Endothelial cell (in vitro differentiated cells): Measurements from ENCODE around the gene RARRES1. TPM values are rescaled to one million over a fixed set of nuclear protein-coding genes. Genes with fewer than 3 reads are reported as not detected.
A peak's percentile ranks its signal among the peaks of the same experiment; 100 is the strongest.

Experiments used
- DNase-seq: peaks from one replicate; pipeline ENCODE4 v3.0.0; 2021; ENCODE audit warnings: low spot score
- H3K27ac Mint-ChIP-seq: one replicate; pipeline ENCODE4 v1.8.0; 2021; ENCODE audit warnings: mixed read lengths, inconsistent platforms; ENCODE audit not compliant: unreplicated experiment
- H3K27me3 Mint-ChIP-seq: one replicate; pipeline ENCODE4 v1.8.0; 2021; ENCODE audit warnings: mild to moderate bottlenecking, moderate library complexity, mixed read lengths, inconsistent platforms; ENCODE audit not compliant: unreplicated experiment
- H3K36me3 Mint-ChIP-seq: one replicate; pipeline ENCODE4 v1.8.0; 2021; ENCODE audit warnings: mild to moderate bottlenecking, low read depth, mixed read lengths, inconsistent platforms; ENCODE audit not compliant: unreplicated experiment
- H3K4me1 Mint-ChIP-seq: one replicate; pipeline ENCODE4 v1.8.0; 2021; ENCODE audit warnings: mild to moderate bottlenecking, mixed read lengths, inconsistent platforms; ENCODE audit not compliant: unreplicated experiment
- H3K4me3 Mint-ChIP-seq: one replicate; pipeline ENCODE4 v1.8.0; 2021; ENCODE audit warnings: mild to moderate bottlenecking, mixed read lengths, inconsistent platforms; ENCODE audit not compliant: unreplicated experiment
- H3K9me3 Mint-ChIP-seq: one replicate; pipeline ENCODE4 v1.8.0; 2021; ENCODE audit warnings: mixed read lengths, inconsistent platforms; ENCODE audit not compliant: unreplicated experiment
- total RNA-seq: library from RNA; stranded (reverse); fragmentation: NEBNext Ultra II Directional; extraction: Animal tissue kit (Norgen Biotek cat#: 25700); gene quantifications from one replicate; pipeline ENCODE4 v1.2.1, GENCODE V29; 2021; ENCODE audit not compliant: unreplicated experiment
- TF ChIP-seq, protein P1 (sequence below): fragments of 200-600 bp; sonication (generic); IDR thresholded peaks from one replicate; pipeline ENCODE4 v1.5.0; 2021; ENCODE audit warnings: antibody characterized with exemption; ENCODE audit not compliant: unreplicated experiment

The RARRES1 gene
- total RNA-seq, 1 donor from 2014 or later, result not detected

DNA sequence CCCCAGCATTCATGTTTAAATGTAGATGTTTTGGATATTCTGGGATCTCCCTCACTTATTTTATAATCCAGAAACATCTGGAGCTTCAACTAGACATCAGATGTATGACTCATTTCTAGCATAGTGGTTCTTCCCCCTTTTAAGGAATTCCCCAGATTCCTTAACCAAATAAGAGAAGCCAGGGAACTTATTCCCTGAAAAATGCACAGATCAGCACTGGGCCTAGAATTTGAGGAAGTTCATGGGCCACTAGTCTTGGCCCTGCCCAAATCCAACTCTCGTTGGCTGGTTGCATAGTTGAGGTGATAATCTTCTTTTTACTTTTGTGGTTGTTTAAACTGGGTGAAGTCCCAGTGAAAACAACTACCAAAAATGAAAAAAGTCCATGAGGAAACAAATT is 20.4 kb downstream of the RARRES1 start:
- Mint-ChIP-seq H3K36me3 (peaks cover 34% of the 10 kb centered on the region), H3K27ac (peak overlapping the region; percentile 10), H3K4me3 (peak overlapping the region; percentile 28), H3K27me3 (peaks cover 6% of the 10 kb centered on the region), H3K4me1 (peaks cover 40% of the 10 kb centered on the region), H3K9me3 (no peaks in the 10 kb centered on the region)
- TF ChIP-seq, protein P1, sequence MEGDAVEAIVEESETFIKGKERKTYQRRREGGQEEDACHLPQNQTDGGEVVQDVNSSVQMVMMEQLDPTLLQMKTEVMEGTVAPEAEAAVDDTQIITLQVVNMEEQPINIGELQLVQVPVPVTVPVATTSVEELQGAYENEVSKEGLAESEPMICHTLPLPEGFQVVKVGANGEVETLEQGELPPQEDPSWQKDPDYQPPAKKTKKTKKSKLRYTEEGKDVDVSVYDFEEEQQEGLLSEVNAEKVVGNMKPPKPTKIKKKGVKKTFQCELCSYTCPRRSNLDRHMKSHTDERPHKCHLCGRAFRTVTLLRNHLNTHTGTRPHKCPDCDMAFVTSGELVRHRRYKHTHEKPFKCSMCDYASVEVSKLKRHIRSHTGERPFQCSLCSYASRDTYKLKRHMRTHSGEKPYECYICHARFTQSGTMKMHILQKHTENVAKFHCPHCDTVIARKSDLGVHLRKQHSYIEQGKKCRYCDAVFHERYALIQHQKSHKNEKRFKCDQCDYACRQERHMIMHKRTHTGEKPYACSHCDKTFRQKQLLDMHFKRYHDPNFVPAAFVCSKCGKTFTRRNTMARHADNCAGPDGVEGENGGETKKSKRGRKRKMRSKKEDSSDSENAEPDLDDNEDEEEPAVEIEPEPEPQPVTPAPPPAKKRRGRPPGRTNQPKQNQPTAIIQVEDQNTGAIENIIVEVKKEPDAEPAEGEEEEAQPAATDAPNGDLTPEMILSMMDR, result no peak
- no peak for DNase-seq

DNA sequence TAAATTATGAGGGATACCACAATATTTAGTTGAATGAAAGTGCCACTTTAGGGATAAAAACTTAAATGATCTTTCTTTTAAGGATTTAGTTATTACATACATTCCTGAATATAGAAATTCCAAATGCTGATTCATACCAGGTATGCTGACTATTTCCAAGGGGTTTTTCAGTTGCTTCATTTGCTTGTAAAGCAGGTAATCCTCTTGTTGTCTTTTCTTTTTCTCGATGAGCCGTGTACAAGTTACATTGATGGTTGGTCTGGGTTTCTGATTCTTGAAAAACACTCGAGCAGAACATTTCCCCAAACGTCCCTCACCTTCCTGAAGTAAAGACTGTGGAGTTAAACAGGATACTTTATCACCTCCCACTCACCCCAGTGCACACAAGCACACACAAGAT is 21.7 kb downstream of the RARRES1 start:
- H3K4me1 Mint-ChIP-seq, result peaks cover 43% of the 10 kb centered on the region

DNA sequence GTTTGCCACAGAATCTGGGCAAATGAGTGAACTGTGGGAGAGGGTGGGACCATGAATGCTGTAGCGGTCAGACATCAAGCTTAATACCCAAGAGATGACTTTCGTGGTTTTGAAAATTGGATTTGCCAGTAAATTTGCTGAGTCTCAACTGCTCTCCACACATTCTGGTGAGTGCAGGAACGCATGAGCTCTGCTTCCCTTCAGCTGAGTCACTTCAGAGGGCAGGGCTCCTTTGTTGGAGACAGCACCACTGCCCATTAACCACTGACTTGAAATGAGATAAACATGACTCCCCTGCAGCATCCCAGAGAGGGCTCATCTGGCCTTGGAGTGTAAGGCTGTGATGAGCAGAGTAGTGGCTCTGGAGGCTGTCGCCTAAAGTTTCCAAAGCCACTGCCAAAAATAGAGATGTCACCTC is 22.6 kb downstream of the RARRES1 start:
- peaks cover 35% of the 10 kb centered on the region for H3K4me1 Mint-ChIP-seq
- H3K36me3 Mint-ChIP-seq, result peaks cover 41% of the 10 kb centered on the region
- H3K4me3 Mint-ChIP-seq, result no peak overlapping the region
- DNase-seq, result no peak
- peaks cover 5% of the 10 kb centered on the region for H3K27me3 Mint-ChIP-seq
- H3K27ac Mint-ChIP-seq, result no peak overlapping the region
- TF ChIP-seq, protein P1, result no peak
- H3K9me3 Mint-ChIP-seq, result no peaks in the 10 kb centered on the region

More for the DNA sequence above, 21.7 kb downstream of the RARRES1 start:
- Mint-ChIP-seq H3K4me3 (no peak overlapping the region), H3K27ac (no peak overlapping the region), H3K27me3 (peaks cover 5% of the 10 kb centered on the region), H3K9me3 (no peaks in the 10 kb centered on the region), H3K36me3 (peaks cover 41% of the 10 kb centered on the region)
- TF ChIP-seq, protein P1, result no peak
- DNase-seq, result no peak

DNA sequence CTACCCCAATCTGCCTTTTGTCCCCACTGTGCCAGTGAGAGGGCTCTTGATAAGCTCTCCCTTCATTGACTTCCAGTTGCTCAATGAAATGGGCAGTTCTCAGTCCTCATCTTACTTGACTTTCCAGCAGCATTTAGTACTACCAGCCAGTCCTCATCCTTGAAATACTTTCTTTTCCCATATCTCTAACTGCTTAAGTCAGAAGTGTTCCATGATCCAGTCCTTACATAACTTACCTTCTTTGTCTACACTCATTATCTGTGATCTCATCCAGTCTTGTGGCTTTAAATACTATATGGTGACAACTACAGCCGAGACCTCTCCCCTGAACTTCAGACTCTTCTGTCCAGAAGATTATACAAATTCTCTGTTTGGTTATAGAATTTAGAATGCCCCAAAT is 28.7 kb downstream of the RARRES1 start:
- Mint-ChIP-seq H3K9me3 (no peaks in the 10 kb centered on the region), H3K4me3 (peak overlapping the region; percentile 8), H3K36me3 (peaks cover 21% of the 10 kb centered on the region), H3K4me1 (peaks cover 36% of the 10 kb centered on the region), H3K27me3 (peaks cover 2% of the 10 kb centered on the region), H3K27ac (no peak overlapping the region)
- TF ChIP-seq, protein P1, result no peak
- no peak for DNase-seq

DNA sequence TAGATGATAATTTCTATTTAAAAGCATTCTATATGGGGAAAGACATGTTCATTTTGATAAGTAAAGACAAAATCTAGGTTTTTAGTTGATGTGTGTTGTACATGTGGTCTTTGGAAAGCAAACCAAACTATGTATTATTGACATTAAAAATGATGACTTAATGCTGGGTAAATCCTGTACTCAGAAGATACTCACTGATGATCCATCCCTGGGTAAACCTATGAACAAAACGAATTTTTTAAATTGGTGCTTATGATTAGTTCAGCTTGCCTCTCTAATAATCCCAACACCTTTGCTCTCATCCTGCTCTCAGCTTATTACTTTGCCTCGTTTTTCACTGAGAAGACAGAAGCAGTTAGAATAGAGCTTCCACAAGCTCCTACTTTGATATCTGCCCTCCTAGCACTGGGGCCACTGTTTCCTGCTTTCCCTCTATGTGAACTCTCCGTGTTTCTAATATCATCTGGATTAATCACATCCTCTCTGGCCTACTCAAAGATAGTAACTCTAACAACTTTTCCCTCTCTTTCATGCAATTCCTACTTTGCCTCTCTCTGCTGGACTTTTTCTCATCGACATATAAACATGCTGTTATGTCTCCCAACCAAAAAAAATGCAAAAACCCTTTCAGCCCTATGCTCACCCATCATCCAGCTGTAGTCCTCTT is 29.3 kb downstream of the RARRES1 start:
- peak overlapping the region; percentile 0 for H3K27ac Mint-ChIP-seq
- H3K4me1 Mint-ChIP-seq, result peaks cover 36% of the 10 kb centered on the region
- DNase-seq, result no peak

More for the DNA sequence above, 29.3 kb downstream of the RARRES1 start:
- Mint-ChIP-seq H3K4me3 (peak overlapping the region; percentile 15), H3K27me3 (peaks cover 2% of the 10 kb centered on the region), H3K9me3 (no peaks in the 10 kb centered on the region), H3K36me3 (peaks cover 16% of the 10 kb centered on the region)
- TF ChIP-seq, protein P1, result no peak
